NCI-H2081 (cell line): ENCODE data around the gene DNAAF3.
"Not testable (repeated sequence)": the region's sequence is repeated elsewhere in the genome, so short reads cannot be mapped to it uniquely, and the experiment has no call there.

Experiments
- DNase-seq, 2 experiments: peaks; one replicate each; lab custom pipeline; 2025; lab: John Stamatoyannopoulos, UW

The DNAAF3 gene

DNA sequence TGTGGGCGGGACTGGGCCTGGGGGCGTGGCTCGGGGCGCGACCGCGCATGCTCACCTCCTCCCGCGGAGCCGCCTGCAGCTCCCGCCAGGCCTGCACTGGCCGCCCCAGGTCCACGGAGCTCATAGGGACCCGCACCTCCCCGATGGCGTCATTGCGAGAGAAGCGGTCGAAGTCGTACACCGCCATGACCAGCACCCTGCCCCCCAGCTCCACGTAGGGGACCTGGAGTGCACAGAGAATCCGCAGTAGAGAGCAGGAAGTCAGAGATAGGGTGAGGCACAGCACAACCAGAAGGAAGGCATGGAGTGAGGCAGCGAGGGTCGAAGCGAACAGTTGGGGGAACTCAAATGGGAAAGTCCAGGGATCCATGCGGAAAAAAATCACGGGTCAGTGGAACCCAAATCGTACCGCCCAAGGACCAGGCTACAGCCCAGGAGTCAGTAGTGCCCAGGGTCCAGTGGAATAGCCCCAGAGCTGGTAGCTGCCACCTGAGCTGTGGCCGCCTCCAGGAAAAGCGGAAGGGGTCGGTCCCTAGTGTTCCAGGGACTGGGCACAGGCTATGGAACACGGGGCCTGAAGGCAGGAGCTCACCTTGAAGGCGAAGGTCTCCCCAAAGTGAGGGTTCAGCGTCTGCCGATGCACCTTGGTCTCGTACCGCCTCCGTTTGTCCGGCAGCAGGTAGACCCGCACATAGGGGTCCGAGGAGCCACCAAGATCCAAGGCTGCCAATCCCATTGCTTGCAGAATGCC, 8.9 kb upstream of the DNAAF3 start:
- DNase-seq = no peak

DNA sequence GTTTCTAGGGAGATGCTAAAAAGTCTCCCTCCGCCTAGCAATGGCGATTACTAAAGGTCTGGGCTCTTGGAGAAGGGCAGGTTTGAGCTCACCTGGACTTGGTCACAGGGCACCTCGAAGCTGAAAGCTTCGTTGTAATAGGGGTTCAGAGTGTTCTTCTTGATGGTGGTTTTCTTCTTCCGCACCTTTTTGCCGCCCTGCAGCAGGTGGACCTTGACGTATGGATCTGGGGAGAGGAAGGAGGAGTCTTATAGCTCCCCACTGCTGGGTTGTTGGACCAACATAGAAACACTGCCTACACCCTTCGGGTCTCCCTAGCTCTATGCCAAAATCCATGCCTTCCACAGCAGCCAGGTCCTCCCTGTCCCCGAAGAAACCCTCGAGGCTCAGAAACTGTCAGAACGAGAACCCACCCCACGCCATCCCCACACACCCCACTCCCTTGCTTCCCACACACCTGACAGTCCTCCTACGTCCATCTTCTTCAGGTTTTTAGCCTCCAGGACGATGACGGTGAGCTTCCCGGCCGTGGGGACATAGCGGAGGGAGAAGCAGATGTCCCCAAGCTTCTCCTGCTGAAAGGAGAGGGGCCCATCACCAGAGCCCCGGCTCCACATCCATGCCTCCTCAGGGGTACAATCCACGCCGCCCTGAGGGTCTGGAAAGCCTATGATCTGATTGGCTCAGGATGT, 8.2 kb upstream of the DNAAF3 start:
- no peak for DNase-seq

DNA sequence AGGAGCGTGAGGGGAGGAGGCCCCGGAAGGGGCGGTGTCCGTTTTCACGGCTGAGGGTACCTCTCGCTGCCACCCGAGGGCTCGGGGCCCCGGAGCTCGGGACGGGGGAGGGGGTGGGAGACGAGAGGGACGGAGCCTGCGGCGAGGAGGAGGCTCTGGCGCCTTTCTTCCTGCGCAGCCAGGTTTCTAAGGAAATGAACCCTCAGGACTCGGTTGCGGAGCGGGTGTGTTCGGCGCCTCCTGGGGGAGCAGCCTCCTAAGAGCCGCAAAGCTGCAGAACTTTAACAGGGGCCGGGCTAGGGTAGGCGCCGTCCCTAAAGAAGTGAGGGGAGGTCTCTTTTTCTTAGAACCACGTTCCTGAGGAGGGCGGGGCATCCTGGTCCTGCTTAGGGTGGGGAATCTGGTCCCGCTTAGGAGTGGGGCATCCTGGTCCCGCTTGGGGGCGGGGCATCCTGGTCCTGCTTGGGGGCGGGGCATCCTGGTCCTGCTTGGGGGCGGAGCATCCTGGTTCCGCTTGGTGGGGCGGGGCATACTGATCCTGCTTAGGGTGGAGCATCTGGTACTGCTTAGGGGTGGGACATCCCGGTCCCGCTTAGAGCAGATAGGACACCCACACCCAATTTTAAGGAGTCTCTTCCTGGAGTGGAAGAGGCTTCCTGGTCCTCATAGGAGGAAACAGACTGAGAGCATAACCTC, 7.4 kb upstream of the DNAAF3 start:
- peak; percentile 36 to 51 for DNase-seq

DNA sequence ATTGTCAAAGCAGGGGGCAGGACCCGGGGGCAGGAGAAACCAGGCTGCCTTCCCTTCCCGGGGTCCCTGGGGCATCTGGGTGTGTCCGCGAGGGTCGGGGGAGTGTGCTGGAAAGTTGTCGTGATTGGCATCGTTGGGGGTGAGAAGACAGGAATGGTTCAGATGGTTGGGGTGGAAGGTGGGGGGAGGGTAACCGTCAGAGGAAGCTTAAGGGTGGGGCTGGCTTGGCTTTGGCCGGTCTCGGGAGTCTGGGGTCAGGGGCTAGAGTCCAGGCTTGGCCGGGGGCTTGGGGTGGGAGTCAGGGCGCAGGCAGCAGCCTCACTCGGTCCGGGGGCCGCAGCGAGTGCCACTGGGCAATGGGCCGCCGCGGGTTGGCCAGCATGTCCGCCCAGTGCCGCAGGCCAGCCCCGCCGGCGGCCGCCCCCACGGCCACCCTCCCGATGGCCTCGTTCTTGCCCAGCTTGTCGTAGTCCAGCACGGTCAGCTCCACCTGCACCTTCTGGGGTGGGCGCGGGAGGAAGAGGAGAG, 6.8 kb upstream of the DNAAF3 start:
- DNase-seq = no peak

DNA sequence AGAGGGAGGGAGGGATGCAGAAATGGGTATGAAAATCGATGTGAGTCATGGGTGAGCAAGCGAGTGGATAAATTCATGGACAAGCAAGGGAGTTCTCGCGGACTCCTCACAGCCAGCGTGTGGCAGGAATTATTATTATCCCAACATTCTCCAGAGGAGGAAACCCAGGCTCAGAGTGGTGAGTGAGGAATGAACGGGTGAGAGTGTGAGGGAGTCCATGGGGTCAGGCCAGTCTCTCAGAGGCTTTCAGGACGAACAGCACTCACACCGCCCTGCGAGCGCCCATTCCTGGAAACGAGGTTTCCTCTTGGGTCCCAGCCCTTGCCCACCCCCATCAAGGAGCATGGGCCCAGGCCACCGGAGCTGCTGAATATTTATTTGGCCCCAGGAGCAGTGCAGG, 6.3 kb upstream of the DNAAF3 start:
- DNase-seq = no peak

DNA sequence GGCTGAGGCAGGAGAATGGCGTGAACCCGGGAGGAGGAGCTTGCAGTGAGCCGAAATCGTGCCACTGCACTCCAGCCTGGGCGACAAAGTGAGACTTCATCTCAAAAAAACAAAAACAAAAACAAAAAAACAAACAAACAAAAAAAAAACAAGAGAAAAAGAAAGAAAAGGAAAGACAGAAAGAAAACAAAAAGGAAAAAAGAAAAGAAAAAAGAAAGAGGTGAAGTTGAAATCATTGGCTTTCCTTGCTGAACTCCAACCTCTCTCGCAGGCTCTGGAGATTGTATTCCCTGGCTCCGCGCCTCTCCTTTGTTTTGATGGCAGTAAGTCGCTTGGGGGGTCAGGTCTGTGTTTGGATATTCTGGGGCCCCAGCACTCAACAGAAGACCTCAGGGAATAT, 5.9 kb upstream of the DNAAF3 start:
- not testable (repeated sequence) for DNase-seq

DNA sequence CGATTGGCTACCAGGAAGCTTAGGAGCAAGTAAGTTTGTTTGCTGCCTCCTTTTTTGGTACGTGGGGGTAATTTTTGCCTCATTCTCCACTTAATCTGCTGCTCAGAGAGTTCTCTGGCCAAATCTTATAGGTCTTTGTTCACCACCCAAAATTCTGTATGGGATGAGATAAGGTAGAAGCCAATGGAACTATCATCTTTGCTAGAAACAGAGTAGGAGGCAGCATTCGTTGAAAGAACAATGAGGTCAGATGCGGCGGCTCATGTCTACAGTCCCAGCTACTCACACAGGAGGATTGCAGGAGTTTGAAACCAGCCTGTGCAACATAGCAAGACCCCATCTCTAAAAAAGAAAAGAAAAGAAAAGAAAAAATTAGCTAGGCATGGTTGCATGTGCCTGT, 5.0 kb upstream of the DNAAF3 start:
- DNase-seq = no peak

DNA sequence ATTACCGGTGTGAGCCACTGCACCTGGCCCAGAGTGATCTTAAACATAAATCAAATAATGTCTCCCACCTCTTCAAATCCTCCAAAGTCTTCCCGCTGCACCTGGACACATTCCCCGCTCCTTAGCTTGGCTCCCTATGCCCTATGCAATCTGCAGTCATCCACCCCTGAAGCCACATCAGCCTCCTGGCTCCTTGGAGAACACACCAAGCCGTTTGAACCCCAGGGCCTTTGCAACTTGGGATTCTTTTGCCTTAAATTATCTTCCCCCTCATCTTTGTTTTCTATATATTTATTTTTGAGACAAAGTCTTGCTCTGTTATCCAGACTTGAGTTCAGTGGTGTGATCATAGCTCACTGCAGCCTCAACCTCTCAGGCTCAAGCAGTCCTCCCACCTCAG, 2.7 kb upstream of the DNAAF3 start:
- DNase-seq = no peak

DNA sequence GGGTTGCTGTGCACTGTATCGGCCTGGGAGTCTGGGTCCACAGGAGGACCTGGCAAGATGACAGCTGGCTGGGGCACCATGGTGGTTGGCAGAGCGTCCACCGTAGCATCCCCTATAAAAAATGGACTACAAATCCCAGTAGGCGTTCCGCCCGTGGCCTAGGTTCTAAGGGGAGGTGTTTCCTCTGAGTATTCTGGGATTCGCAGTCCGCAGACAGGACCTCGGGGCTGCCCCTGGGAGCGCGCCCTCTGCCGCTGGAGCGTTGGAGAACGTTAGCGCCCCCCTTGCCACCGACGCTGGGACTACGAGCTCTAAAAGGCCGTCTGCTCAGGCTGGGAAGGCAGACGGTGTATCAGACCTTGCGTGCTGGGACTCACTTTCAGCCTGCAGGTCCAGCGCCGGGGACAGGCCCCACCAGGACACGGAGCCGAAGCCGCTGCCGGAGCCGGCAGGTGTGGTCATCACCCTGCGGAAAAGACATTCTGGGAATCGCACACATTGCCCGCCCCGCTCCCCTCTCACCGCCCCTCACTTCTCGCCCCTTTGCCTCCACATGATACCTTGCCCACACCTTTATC, 372 bp downstream of the DNAAF3 start:
- DNase-seq = peak; percentile 58 to 60

DNA sequence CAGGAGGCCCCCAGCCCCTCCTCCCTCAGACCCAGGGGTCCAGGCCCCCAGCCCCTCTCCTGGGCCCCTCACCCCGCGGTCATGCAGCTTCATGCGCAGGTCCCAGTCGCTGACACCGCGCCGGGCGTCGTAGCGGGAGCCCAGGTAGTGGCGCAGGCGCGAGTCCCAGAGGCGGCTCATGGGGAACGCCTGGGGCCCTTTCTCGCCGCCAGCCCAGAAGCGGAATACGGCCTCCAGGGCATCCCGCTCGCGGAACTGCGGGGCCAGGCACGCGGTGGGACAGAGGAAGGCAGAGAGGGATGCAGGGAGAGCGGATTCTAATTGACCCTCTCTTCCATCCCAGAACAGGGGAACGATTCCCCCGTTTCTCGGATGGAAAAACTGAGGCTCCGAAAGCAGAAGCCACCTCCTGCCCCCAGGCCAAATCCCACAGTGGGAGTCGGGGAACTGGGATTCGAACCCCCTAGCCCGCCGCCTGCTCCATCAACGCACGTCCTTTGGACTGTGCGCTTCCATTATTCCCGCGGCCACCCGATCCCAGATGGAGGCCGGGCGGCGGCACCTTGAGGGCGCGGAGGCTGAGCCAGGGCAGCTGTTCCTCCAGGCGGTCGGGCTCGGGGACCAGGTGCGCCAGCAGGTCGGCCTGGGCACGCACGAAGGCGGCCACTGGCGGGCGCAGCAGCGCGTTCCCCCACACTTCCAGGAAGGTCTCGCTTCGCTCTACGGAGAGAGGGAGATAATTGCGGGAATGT, 4.7 kb downstream of the DNAAF3 start:
- DNase-seq = no peak

DNA sequence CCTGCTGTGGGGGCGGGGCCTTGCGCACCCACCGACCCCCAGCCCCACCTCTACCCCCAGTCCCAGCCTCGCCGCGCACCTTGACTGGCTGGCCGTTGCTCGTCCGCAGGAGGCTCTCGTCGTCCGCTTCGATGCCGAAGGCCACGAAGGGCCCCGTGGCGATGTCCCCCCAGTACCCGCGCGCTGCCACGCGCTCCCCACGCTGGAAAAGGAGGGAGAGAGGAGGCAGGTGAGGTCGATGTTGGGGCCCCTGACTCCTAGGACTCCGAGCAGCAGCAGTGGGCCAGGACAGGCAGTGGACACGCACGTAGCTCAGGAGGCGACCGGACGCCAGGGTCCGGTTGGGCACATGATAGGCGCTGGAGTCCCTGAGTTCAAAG, 5.4 kb downstream of the DNAAF3 start:
- no peak for DNase-seq

DNA sequence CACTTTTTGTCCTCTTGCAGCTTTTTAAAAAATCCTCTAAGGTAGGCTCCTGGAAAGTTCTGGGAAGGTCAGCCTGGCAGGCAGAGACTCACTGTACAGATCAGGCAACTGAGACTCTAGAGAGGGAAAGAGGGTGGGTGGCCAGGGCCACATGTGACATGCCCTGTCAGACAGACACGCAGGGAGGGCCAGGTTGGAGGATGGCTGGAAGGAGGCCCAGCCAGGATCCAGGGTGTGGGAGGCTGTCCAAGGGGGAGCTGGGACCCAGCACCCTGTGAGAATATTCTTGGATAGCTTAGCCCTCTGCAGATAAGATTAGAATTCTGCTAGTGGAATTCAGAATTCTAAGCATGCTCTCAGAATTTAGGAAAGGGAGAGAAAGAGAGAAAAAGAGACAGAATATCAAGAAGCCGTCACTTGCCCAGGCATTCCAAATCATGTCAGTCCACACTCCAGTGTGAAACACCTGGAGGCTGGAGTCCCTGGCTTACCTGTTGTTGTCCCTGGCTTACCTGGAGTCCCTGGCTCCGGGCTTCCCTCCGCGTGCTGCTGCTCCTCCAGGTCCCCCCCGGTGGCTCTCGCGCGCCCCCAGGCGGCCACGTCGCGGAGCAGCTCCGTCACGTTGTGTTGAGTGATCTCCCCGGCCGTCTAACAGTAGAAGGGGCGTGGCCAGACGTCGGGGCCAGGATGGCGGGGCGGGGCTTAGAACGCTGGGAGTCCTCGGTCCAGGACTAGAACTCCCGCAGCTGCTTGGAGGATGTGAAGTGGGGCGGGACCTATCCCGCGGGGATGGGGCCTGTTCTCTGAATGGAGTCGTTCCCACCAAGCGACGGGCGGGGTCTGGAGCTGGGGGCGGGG, 6.1 kb downstream of the DNAAF3 start:
- DNase-seq = peak; percentile 87 to 91

DNA sequence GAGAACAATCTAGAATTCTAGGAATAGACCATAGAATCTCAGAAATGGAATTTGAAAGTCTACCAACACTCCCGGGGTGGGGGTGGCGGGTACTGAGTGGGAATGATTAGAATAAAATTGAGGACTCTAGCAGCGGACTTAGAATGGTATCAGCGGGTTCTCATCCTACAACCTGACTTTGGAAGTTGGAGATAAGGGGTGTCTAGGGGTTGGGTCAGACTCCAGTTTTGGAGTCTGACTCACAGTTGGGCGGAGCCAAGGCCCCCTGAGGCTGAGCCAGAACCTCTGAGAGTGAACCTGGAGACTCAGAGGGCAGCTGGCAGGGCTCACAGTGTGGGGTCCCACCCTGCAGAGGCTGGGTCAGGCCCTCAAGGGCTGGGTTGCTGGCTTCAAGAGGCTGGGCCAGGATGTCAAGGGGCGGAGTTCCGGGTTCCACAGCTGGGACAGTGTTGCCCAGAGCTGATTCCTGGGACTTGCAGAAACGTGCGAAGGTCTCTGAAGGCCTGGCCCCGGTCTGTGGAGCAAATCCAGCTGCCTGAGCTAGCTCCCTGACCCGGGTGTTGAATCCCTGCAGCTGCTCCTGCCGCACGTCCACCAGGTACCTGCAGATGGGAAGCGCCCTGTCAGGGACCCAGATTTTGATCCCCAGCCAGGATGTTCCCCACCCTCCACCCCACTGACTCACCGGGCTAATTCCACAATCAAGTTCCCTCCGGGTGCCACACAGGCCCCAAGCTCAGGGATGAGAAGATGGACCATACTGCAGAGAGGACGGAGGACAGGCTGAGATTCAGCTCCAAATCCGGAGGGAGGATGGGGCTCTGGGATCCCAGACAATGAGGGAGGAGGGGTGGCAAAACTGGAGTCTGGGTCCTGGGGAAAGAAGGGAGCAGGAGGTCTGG, 7.3 kb downstream of the DNAAF3 start:
- no peak for DNase-seq

DNA sequence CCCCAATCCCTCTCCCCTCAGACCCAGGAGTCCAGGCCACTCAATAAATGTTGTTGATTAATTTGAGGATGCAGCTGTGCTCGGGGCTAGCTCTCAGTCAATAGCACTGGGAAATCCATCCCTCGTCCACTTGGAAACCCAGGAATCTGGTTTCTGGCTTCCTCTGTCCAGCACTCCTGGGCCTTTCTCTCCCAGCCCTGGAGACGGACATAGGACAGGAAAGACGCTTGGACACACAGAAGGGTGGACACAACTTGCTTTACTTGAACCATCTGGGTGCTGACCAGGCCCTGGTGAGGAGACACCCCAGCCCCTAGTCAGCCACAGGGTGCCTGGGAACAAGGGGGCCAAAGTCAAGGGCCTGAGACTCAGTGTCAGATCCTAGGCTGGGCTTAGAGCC, 8.0 kb downstream of the DNAAF3 start:
- no peak for DNase-seq

DNA sequence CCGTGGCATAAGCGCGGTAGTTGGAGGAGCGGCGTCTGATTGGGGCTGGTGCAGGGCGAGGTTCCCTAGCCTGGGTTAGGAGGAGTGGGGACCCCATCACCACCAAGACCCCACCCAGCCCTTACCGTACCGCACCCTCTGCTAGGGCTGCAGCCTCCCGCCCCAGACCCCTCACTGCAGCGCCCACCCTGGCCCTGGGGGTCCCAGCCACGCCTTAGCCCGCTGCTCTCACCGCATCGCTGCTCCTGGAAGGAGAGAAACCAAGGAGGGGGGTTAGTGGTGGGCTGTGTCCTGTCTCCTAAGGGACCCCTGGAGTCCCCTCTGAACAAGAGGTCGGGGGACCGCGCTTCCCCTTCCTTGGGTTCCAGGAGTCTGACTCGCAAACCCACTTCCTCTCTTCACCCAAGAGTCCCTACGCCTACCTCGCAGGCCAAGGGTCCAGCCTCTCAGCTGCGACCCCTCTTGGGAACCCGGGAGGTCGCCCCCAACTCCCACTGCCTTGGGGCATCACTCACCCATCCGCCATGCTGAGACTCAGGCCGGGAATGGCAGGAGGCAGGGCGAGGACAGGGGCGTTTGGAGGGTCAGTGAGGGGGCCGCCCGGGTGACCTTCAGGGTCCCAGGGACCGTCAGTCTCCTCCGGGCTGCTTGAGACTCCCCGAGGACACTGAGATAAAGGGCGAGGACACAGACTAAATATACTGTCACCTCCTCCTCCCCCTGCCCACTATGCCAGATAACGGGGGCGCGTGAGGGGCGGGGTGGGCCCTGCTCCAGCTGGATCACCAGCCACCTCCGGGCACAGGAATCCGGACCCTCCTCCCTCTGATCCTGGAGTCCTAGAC, 9.1 kb downstream of the DNAAF3 start, which contains the start of gene TNNI3:
Gene TNNI3 (minus strand): TSS at position 669 of the 845 bp plus-strand sequence. CDS start 143 bp downstream, at position 526.
- no peak for DNase-seq

DNA sequence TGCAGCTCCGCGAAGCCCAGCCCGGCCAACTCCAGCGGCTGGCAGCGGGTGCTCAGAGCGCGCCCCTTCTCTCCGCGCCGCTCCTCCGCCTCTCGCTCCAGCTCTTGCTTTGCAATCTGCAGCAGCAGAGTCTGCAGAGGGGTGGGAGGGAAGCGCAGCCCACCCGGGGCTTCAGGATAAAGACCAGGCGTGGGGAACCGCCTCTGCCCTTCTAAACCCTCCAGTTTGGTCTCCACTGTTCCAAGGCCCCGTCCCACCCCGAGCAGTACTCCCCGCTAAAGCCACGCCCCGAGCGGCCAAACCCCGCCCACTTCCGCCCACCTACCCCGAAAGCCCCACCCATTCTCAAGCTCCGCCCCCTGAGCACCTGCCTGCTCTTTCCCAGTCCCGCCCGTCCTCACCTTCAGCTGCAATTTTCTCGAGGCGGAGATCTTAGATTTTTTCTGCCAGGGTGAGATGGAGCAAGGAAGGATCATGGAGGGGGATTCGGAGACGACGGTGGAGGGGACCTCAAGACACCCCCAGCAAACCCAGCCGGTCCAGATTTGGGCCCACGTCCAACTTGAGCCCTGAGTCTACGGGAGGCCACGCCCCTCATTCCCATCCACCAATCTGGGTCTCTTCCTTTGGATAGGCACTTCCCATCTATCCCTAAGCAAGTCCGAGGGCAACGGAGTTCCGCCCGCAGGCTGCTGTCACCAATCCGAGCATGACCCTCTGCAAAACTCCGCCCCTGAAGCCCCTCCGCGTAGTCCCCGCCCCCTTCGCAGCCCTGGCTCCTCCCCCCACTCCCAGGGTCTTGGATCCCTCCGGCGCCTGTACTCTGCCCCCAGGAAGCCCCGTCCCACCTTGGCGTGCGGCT, 10.0 kb downstream of the DNAAF3 start:
- DNase-seq = peak; percentile 70 to 79

DNA sequence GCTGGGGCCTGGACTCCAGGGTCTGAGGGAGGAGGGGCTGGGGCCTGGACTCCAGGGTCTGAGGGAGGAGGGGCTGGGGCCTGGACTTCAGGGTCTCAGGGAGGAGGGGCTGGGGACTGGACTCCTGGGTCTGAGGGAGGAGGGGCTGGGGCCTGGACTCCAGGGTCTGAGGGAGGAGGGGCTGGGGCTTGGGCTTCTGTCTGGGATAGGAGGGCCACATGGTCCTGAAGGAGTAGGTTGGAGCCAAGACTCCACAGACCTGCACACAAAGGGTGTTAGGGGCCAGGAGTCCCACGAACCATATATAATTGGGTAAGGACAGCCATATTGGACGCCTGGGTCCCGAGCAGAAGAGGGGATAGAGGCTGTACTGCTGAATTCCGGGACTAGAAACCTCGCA, 10.6 kb downstream of the DNAAF3 start:
- DNase-seq = not testable (repeated sequence)
